GM23338 (cell line): ENCODE measurements around the gene CPNE4.

ENCODE experiments used
- CREB1 ChIP-seq: fragments of 250-450 bp; sonication (Bioruptor Pico); IDR thresholded peaks from 2 replicates; pipeline ENCODE4 v1.5.0; 2020; ENCODE audit warnings: low read depth, mild to moderate bottlenecking, moderate library complexity
- CTCF ChIP-seq, 2 experiments: fragments of 200-600 bp in 1 of 2; sonication (generic) in 1 of 2; conservative IDR thresholded peaks; 2 replicates each; pipeline versions ENCODE4 v1.5.1 to v1.6.1; 2016 to 2017; ENCODE audit warnings: antibody characterized with exemption in 2 of 2, low read depth in 2 of 2, mild to moderate bottlenecking in 2 of 2, moderate library complexity in 1 of 2
- EZH2 ChIP-seq: fragments of 200-600 bp; sonication (generic); IDR thresholded peaks from one replicate; pipeline ENCODE4 v1.8.0; 2017; ENCODE audit warnings: antibody characterized with exemption, mild to moderate bottlenecking, low read depth; ENCODE audit not compliant: unreplicated experiment
- EZH2phosphoT487 ChIP-seq: fragments of 200-600 bp; sonication (generic); IDR thresholded peaks from one replicate; pipeline ENCODE4 v1.8.1; 2018; ENCODE audit warnings: antibody characterized with exemption; ENCODE audit not compliant: unreplicated experiment
- POLR2AphosphoS5 ChIP-seq: IDR thresholded peaks from 2 replicates; pipeline ENCODE4 v1.6.1; 2016; ENCODE audit warnings: antibody characterized with exemption, low read depth
- ZNF114 ChIP-seq: fragments of 250-450 bp; sonication (Bioruptor Pico); IDR thresholded peaks from 2 replicates; pipeline ENCODE4 v1.5.0; 2020; ENCODE audit warnings: mild to moderate bottlenecking, moderate library complexity
- ZNF331 ChIP-seq: fragments of 250-450 bp; sonication (Bioruptor Pico); IDR thresholded peaks from 2 replicates; pipeline ENCODE4 v1.5.0; 2020; ENCODE audit warnings: low read depth, mild to moderate bottlenecking, moderate library complexity
- TF ChIP-seq, protein P1 (sequence below): IDR thresholded peaks from one replicate; pipeline ENCODE4 v1.6.1; 2018; ENCODE audit warnings: antibody characterized with exemption; ENCODE audit not compliant: unreplicated experiment

- TF ChIP-seq, protein P1, sequence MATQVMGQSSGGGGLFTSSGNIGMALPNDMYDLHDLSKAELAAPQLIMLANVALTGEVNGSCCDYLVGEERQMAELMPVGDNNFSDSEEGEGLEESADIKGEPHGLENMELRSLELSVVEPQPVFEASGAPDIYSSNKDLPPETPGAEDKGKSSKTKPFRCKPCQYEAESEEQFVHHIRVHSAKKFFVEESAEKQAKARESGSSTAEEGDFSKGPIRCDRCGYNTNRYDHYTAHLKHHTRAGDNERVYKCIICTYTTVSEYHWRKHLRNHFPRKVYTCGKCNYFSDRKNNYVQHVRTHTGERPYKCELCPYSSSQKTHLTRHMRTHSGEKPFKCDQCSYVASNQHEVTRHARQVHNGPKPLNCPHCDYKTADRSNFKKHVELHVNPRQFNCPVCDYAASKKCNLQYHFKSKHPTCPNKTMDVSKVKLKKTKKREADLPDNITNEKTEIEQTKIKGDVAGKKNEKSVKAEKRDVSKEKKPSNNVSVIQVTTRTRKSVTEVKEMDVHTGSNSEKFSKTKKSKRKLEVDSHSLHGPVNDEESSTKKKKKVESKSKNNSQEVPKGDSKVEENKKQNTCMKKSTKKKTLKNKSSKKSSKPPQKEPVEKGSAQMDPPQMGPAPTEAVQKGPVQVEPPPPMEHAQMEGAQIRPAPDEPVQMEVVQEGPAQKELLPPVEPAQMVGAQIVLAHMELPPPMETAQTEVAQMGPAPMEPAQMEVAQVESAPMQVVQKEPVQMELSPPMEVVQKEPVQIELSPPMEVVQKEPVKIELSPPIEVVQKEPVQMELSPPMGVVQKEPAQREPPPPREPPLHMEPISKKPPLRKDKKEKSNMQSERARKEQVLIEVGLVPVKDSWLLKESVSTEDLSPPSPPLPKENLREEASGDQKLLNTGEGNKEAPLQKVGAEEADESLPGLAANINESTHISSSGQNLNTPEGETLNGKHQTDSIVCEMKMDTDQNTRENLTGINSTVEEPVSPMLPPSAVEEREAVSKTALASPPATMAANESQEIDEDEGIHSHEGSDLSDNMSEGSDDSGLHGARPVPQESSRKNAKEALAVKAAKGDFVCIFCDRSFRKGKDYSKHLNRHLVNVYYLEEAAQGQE: no peak
- TF ChIP-seq CTCF (conservative IDR thresholded peaks at IDR 0.05; ENCODE audit: low read depth in 2 of 2) (no peak), ZNF114 (CRISPR knock-in tag) (no peak), POLR2AphosphoS5 (no peak), CREB1 (CRISPR knock-in tag) (no peak), EZH2 (no peak), EZH2phosphoT487 (no peak), ZNF331 (CRISPR knock-in tag) (no peak)
These were observed 184.6 kb downstream of the CPNE4 start for GRCh38 chr3:131850223-131850622.
